Heart left ventricle (tissue), 16 donors: Measurements from ENCODE around the gene CXXC5. TPM values are rescaled to one million over a fixed set of nuclear protein-coding genes. Genes with fewer than 3 reads are reported as not detected.

ENCODE experiments used
- ATAC-seq, 4 donors: fragments of 200-7000 bp; cut with Tn5 transposase; one replicate each; pipeline ENCODE4 v1.9.1; 2020 to 2022; ENCODE audit warnings: moderate library complexity in 4 of 4, mild to moderate bottlenecking in 3 of 4, moderate number of reproducible peaks in 1 of 4
- DNase-seq, 5 donors: peaks; one replicate each; pipeline ENCODE4 v3.0.0-alpha.2; 2020
- H3K27ac ChIP-seq, 12 donors: fragments of 200-600 bp; sonication (generic) in 4 of 12; one replicate each; pipeline versions ENCODE4 v1.5.0 to v1.8.0; 2016 to 2022; ENCODE audit warnings: mild to moderate bottlenecking in 2 of 12
- H3K27me3 ChIP-seq, 9 donors: fragments of 200-600 bp; sonication (generic) in 2 of 9; one replicate each; pipeline versions ENCODE4 v1.5.1 to v1.8.0; 2016 to 2022; ENCODE audit warnings: mild to moderate bottlenecking in 3 of 9
- H3K36me3 ChIP-seq, 9 donors: fragments of 200-600 bp; sonication (generic) in 2 of 9; one replicate each; pipeline versions ENCODE4 v1.5.0 to v1.8.0; 2018 to 2022; ENCODE audit warnings: mild to moderate bottlenecking in 2 of 9
- H3K4me1 ChIP-seq, 12 donors: fragments of 200-600 bp; sonication (generic) in 4 of 12; one replicate each; pipeline versions ENCODE4 v1.5.0 to v1.8.0; 2016 to 2022; ENCODE audit warnings: mild to moderate bottlenecking in 3 of 12
- H3K4me3 ChIP-seq, 12 donors: fragments of 200-600 bp; sonication (generic) in 4 of 12; one replicate each; pipeline versions ENCODE4 v1.5.0 to v1.8.0; 2017 to 2022; ENCODE audit warnings: mild to moderate bottlenecking in 9 of 12, moderate library complexity in 4 of 12
- H3K9me3 ChIP-seq, 12 donors: fragments of 200-600 bp; sonication (generic) in 4 of 12; one replicate each; pipeline versions ENCODE4 v1.5.0 to v1.8.0; 2016 to 2022; ENCODE audit warnings: mild to moderate bottlenecking in 1 of 12
- POLR2A ChIP-seq, 2 donors: fragments of 450-650 bp; IDR thresholded peaks; one replicate each; pipeline ENCODE4 v1.6.1; 2017; ENCODE audit warnings: antibody characterized with exemption in 2 of 2, mild to moderate bottlenecking in 2 of 2, moderate library complexity in 2 of 2
- WGBS, 4 donors: extraction: QIAGEN DNeasy Blood & Tissue Kit in 2 of 4; methylation state at CpG; one replicate each; pipeline versions ENCODE4 v1.1.5 to v1.1.7; 2013 to 2018; 5-methylcytosine and 5-hydroxymethylcytosine counted together
- intact Hi-C, 10 donors: fragments of 100-400 bp; cut with DNase I; formaldehyde crosslinking; loops; one replicate each; pipeline versions ENCODE4 v1.11.1 to v1.14.2; 2022
- polyA plus RNA-seq, 2 donors: library from polyadenylated mRNA; stranded (reverse); fragments of 200-250 nt; gene quantifications; one replicate each; pipeline ENCODE4 v1.2.3, GENCODE V29; 2013
- total RNA-seq, 9 donors: library from RNA; depleted of rRNA in 2 of 9; stranded (reverse); fragments of >200 nt in 2 of 9; fragmentation: NEBNext Ultra II Directional in 3 of 9; extraction: Animal tissue kit (Norgen Biotek cat#: 25700) in 3 of 9; gene quantifications; one replicate each; pipeline versions ENCODE4 v1.1.0 to v1.2.4, GENCODE V29; 2016 to 2023
- TF ChIP-seq, protein P1 (sequence below), 12 donors: fragments of 200-600 bp; sonication (generic) in 4 of 12; IDR thresholded peaks; one replicate each; pipeline versions ENCODE4 v1.5.0 to v1.8.0; 2018 to 2022; ENCODE audit warnings: antibody characterized with exemption in 12 of 12, mild to moderate bottlenecking in 5 of 12
- donor health status: ischemic (EF 13 %, LVEDD 7.1; RV severe dilation, severe dysfunction).
- donor health status: healthy with polysubstance abuse.
- donor health status: DM: no; HTN: yes; CAD: no.
- donor health status: DM: no; HTN: no; CAD: no.
- donor health status: ischemic (EF 25% LVEDD 6.9; RV normal size, moderate dysfunction).
- donor health status: ischemic (EF 25% LVEDD 5.7; RV mildly dilated, moderate dysfunction).
- donor health status: healthy.
- donor health status: DM: yes; HTN: yes; CAD: no.
- donor health status: ischemic (EF 35%, LVEDD 5.7; RV mildly dilated, moderate dysfunction).
- donor health status: nonischemic (EF 11% LVEDD 7.7; RV severe dilation, severe dysfunction).
- donor health status: DM: yes; HTN: yes; CAD: no.
- donor health status: PGD.
- donor health status: ischemic (EF 29% LVEDD 5.4; RV normal size, mild dysfunction).
- donor health status: nonischemic (EF 23%, LVEDD 6.1; RV moderate dilation, normal function).

Gene CXXC5
- total and polyA plus RNA-seq, 11 donors: 29.8 to 74.6 (median 36.3) TPM

DNA sequence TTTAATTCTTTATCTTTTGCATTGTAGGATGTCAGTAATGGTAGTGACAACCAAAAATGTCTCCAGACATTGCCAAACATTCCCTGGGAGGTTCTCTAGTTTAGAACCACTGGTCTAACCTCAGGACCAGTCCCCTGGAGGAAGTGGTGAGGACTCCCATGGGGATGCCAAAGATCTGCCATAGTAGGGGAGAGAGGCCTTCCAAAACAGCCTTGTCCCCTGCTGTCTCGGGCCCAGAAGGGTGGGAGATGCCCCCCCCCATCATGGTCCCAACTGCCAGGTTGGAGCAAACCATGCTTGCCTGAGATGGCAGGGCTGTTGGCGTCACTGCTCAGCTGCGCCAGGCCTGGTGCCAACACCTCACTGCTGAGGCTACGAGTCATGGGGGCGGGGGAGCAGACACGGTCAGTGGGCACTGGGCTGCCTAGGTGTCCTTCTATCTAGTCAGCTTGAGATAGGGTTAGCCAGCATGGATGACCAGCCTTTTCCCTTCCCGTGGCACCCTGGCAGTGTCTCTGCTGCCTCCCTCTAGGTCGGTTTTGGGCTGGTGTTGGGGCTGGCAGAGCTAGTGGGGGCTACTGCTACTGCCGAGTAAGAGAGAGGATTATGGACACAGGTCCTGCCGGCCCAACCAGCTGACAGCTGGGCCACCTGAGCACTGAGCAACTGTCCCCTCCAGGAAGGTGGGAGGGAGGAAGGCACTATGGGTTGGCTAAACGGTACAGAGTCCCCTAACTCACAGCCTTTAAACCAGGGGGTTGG, 8.3 kb upstream of the CXXC5 start:
- no peaks in the 10 kb centered on the region for H3K9me3 ChIP-seq
- 70 to 79% (median 76%) methylated on average over 4 to 11 of the region's 11 CpGs for WGBS, 4 donors
- intact Hi-C loops: loop anchor here in 4 of 10 donors (5.0 to 10.0 kb wide), 4 partner anchors 108 to 515 kb away; no protein-coding TSS in a partner anchor
- no peak overlapping the region for H3K4me3 ChIP-seq
- H3K36me3 ChIP-seq: no peaks in the 10 kb centered on the region
- H3K27me3 ChIP-seq: no peaks in the 10 kb centered on the region
- no peak for TF ChIP-seq POLR2A (IDR thresholded peaks at IDR 0.05)
- TF ChIP-seq, protein P1, sequence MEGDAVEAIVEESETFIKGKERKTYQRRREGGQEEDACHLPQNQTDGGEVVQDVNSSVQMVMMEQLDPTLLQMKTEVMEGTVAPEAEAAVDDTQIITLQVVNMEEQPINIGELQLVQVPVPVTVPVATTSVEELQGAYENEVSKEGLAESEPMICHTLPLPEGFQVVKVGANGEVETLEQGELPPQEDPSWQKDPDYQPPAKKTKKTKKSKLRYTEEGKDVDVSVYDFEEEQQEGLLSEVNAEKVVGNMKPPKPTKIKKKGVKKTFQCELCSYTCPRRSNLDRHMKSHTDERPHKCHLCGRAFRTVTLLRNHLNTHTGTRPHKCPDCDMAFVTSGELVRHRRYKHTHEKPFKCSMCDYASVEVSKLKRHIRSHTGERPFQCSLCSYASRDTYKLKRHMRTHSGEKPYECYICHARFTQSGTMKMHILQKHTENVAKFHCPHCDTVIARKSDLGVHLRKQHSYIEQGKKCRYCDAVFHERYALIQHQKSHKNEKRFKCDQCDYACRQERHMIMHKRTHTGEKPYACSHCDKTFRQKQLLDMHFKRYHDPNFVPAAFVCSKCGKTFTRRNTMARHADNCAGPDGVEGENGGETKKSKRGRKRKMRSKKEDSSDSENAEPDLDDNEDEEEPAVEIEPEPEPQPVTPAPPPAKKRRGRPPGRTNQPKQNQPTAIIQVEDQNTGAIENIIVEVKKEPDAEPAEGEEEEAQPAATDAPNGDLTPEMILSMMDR (IDR thresholded peaks at IDR 0.05): no peak
- peak in 3 of 5 donors; percentile 51 to 72 (median 62) for DNase-seq
- H3K4me1 ChIP-seq: peaks cover 15 to 54% (median 37%) of the 10 kb centered on the region in 12 donors
- no peak for ATAC-seq
- H3K27ac ChIP-seq: peak overlapping the region in 1 of 12 donors; percentile 97

DNA sequence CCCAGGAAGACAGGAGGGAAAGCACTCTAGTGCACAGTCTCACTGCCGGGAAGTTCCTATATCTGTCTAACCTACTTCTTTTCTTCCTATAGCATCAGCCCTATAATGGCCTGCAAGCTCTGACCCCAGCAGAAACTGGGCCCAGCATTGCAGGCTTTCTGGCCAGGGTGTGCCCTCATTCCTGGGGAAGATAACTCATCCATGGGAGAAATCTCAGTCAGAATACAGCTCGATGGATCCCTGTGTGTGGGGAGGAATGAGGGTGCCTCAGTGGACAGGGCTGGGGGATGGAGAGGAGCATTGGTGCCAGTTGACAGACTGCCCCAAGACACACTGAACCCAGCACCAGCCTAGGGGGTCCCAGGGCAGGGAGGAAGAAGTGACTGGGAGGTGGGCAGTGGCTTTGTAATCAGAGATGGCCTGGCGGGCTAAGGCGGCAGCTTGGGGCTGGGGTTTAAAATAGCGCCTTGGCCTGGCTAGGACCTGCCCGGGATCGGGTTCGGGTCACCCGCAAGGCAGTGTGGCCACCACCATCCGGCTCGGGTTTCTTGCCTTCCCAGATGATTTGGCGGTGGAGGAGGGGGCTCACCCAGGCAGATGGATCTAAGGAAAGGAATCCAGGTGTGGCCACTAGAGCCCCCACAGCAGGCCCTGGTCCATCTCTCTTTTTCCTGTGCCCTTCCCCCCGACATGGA, 7.6 kb upstream of the CXXC5 start:
- intact Hi-C loops: no loop called here
- TF ChIP-seq, protein P1 (IDR thresholded peaks at IDR 0.05): no peak
- no peak for TF ChIP-seq POLR2A (IDR thresholded peaks at IDR 0.05)
- no peaks in the 10 kb centered on the region for H3K36me3 ChIP-seq
- H3K4me3 ChIP-seq: no peak overlapping the region
- DNase-seq (peak in 2 of 5 donors; percentile 18 to 51), ATAC-seq (no peak)
- peaks cover 15 to 51% (median 36%) of the 10 kb centered on the region in 12 donors for H3K4me1 ChIP-seq
- 82 to 88% (median 86%) methylated on average over 12 to 13 of the region's 13 CpGs for WGBS, 4 donors
- H3K9me3 ChIP-seq: no peaks in the 10 kb centered on the region
- no peaks in the 10 kb centered on the region for H3K27me3 ChIP-seq
- peak overlapping the region in 1 of 12 donors; percentile 97 for H3K27ac ChIP-seq

DNA sequence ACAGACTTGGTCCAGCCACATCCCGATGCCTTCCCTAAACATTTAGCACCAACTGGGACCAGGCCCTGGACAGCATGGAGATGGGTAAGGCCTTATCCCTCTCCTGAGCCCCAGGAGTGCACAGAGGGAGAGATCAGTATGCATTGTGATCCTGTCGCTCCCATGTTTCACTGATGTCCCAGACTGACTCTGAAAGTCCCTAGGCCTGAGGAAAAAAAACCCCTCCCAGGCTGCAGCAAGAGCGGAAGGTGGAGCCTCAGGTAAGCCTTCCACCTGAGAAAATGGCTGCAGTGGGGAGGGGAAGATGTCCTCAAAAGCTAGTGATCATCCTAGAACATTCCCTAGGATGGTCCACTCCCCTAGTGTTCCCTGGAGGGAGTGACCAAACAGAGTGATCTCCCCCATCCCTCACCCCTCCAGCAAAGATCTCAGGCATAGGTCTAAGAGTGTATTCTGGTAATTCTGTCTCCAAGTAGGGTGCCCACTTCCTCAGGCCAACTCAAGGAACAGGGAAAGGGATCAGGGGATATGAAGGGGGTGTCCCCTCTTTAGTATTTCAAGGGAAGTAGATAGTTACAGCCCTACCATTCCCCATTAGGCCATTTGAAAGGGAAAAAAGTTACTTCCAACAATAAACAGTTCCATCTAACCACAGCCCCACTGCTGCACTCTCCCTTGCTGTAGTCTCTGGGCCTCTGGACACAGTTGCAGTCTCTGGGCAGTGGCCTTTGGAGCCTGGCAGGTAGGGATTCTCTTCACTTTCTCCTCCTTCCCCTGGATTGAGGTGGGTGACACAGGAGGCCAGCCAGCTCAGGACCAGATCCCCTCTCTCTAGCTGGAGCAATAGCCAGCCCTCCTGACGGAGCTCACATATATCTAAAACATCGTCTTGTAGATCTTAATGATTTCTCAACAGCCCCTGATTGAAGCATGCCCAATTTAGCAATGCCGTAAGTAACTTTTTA, 6.8 kb upstream of the CXXC5 start:
- no peak overlapping the region for H3K27ac ChIP-seq
- no peak for TF ChIP-seq POLR2A (IDR thresholded peaks at IDR 0.05)
- TF ChIP-seq, protein P1 (IDR thresholded peaks at IDR 0.05): no peak
- H3K27me3 ChIP-seq: no peaks in the 10 kb centered on the region
- no peak overlapping the region for H3K4me3 ChIP-seq
- DNase-seq (peak in 1 of 5 donors; percentile 17), ATAC-seq (no peak)
- intact Hi-C loops: no loop called here
- WGBS, 4 donors: 87 to 91% (median 90%) methylated on average over 6 of the region's 6 CpGs
- H3K9me3 ChIP-seq: no peaks in the 10 kb centered on the region
- H3K4me1 ChIP-seq: peaks cover 9 to 42% (median 28%) of the 10 kb centered on the region in 12 donors
- H3K36me3 ChIP-seq: no peaks in the 10 kb centered on the region
